Right lobe of liver (tissue), 6 donors: ENCODE measurements around the gene AXIN1. TPM values are rescaled to one million over a fixed set of nuclear protein-coding genes. Genes with fewer than 3 reads are reported as not detected.

Experiments used
- ATAC-seq, 4 donors: fragments of 200-7000 bp; cut with Tn5 transposase; one replicate each; pipeline ENCODE4 v1.9.1; 2020; ENCODE audit warnings: mild to moderate bottlenecking in 4 of 4, moderate library complexity in 4 of 4
- DNase-seq, 3 donors: peaks; one replicate each; pipeline ENCODE4 v3.0.0-alpha.2; 2020
- H3K27ac ChIP-seq, 3 donors: fragments of 200-600 bp; one replicate each; pipeline ENCODE4 v1.8.0; 2022
- H3K27me3 ChIP-seq, 2 donors: fragments of 200-600 bp; one replicate each; pipeline ENCODE4 v1.8.0; 2022
- H3K36me3 ChIP-seq, 4 donors: fragments of 200-600 bp; sonication (generic) in 1 of 4; one replicate each; pipeline versions ENCODE4 v1.5.1 to v1.8.0; 2017 to 2022; ENCODE audit warnings: control low read depth in 1 of 4
- H3K4me1 ChIP-seq, 4 donors: fragments of 200-600 bp; sonication (generic) in 1 of 4; one replicate each; pipeline versions ENCODE4 v1.5.1 to v1.8.0; 2017 to 2022; ENCODE audit warnings: control low read depth in 1 of 4
- H3K4me3 ChIP-seq, 3 donors: fragments of 200-600 bp; one replicate each; pipeline ENCODE4 v1.8.0; 2022
- H3K9me3 ChIP-seq, 4 donors: fragments of 200-600 bp; sonication (generic) in 1 of 4; one replicate each; pipeline versions ENCODE4 v1.5.1 to v1.8.0; 2017 to 2022; ENCODE audit warnings: control low read depth in 1 of 4
- POLR2A ChIP-seq: fragments of 450-650 bp; IDR thresholded peaks from one replicate; pipeline ENCODE4 v1.6.1; 2017; ENCODE audit warnings: antibody characterized with exemption, mild to moderate bottlenecking
- WGBS: methylation state at CpG from one replicate; pipeline ENCODE4 v1.1.6; 2018; ENCODE audit warnings: low coverage, low lambda C conversion rate; ENCODE audit not compliant: insufficient coverage; ENCODE audit errors: missing lambda C conversion rate; 5-methylcytosine and 5-hydroxymethylcytosine counted together
- intact Hi-C, 2 donors: fragments of 100-400 bp; cut with DNase I; formaldehyde crosslinking; loops; one replicate each; pipeline versions ENCODE4 v1.11.2 to v1.14.1; 2022
- total RNA-seq, 6 experiments: library from RNA; depleted of rRNA in 2 of 6; stranded (reverse); fragments of >200 nt in 2 of 6; fragmentation: NEBNext Ultra II Directional in 3 of 6; extraction: Animal tissue kit (Norgen Biotek cat#: 25700) in 3 of 6; gene quantifications; one replicate each; pipeline versions ENCODE4 v1.1.0 to v1.2.4, GENCODE V29; 2016 to 2023
- TF ChIP-seq, protein P1 (sequence below), 4 donors: fragments of 200-600 bp in 3 of 4; fragments of 450-650 bp in 1 of 4; IDR thresholded peaks; one replicate each; pipeline versions ENCODE4 v1.5.1 to v1.8.0; 2016 to 2022; ENCODE audit warnings: antibody characterized with exemption in 4 of 4, mild to moderate bottlenecking in 2 of 4
- donor health status: DM: no; HTN: yes; CAD: no.
- donor health status: DM: no; HTN: no; CAD: no.
- donor health status: DM: no; HTN: no; CAD: no.
- donor health status: DM: no; HTN: yes; CAD: no.
- donor health status: DM: no; HTN: yes; CAD: no.

Gene AXIN1
- total RNA-seq, 6 experiments from 2014 or later: 5.5 to 17.4 (median 9.4) TPM

DNA sequence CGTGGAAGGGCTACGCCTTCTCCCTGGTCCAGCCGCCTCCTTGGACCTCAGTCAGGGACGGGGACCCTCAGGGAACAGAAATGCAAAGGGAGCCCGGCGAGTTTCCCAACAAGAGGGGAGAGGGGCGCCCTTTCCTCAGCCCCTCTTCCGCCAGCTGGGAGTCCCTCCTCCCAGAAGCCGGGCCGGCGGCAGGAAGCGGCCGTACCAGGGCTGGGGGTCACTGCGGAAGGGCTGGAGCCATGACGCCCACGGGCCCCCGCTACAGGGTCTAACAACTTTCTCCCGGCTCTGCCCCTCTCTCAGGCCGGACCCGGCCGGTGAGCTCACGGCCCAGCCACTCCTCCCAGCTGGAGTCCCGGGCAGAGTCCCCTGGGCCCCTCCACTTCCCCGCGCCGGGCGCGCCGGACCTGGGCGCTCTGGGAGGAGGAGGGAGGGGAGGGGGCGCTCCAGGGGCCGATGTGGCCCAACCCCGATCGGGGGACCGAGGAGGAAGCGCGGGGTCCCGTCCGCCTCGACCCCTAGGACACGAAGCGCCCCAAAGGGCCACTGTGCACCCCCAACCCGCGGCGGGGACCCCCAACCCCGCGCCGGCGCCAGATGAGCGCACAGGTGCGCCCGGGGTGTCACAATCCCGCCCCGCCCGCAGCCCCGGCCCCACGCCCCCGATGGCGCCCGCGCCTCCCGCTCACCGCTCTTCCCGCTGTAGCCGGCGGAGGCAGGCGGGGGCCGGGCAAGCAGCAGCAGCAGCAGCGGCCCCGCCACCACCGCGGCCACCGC lies 28.7 kb upstream of the AXIN1 start:
- intact Hi-C loops: loop anchor here in 1 of 2 donors (10.0 kb wide), 1 partner anchor 114 kb away; no protein-coding TSS in a partner anchor
- H3K4me1 ChIP-seq: peaks cover 0 to 5% (median 0%) of the 10 kb centered on the region in 4 donors
- peak; percentile 33 to 48 (median 36) for ATAC-seq
- H3K9me3 ChIP-seq: no peaks in the 10 kb centered on the region
- peak overlapping the region; percentile 75 to 94 (median 93) for H3K4me3 ChIP-seq
- H3K27me3 ChIP-seq: no peaks in the 10 kb centered on the region
- H3K36me3 ChIP-seq: no peaks in the 10 kb centered on the region
- no peak for TF ChIP-seq POLR2A
- TF ChIP-seq, protein P1, sequence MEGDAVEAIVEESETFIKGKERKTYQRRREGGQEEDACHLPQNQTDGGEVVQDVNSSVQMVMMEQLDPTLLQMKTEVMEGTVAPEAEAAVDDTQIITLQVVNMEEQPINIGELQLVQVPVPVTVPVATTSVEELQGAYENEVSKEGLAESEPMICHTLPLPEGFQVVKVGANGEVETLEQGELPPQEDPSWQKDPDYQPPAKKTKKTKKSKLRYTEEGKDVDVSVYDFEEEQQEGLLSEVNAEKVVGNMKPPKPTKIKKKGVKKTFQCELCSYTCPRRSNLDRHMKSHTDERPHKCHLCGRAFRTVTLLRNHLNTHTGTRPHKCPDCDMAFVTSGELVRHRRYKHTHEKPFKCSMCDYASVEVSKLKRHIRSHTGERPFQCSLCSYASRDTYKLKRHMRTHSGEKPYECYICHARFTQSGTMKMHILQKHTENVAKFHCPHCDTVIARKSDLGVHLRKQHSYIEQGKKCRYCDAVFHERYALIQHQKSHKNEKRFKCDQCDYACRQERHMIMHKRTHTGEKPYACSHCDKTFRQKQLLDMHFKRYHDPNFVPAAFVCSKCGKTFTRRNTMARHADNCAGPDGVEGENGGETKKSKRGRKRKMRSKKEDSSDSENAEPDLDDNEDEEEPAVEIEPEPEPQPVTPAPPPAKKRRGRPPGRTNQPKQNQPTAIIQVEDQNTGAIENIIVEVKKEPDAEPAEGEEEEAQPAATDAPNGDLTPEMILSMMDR (IDR thresholded peaks at IDR 0.05): no peak
- peak in 2 of 3 donors; percentile 61 to 64 for DNase-seq
- peak overlapping the region in 2 of 3 donors; percentile 37 to 57 for H3K27ac ChIP-seq
- WGBS: 0% methylated on average over 7 of the region's 73 CpGs

DNA sequence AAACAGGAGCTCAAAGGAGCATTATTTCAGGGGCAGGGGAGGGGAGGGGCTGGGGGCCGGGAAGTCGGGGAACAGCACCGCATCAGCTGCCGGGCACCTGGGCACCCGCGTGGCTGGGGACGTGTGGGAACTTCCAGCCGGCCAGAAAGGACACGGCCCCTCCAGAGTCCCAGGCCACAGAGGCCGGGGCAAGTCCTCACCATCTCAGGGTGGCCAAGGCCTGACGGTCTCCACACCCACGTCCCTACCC lies 28.2 kb upstream of the AXIN1 start:
- Histone ChIP-seq H3K36me3 (no peaks in the 10 kb centered on the region), H3K27ac (peak overlapping the region in 1 of 3 donors; percentile 57), H3K9me3 (no peaks in the 10 kb centered on the region), H3K4me1 (peaks cover 0 to 5% (median 0%) of the 10 kb centered on the region in 4 donors), H3K27me3 (no peaks in the 10 kb centered on the region), H3K4me3 (peak overlapping the region; percentile 75 to 94 (median 93))
- intact Hi-C loops: loop anchor here in 1 of 2 donors (10.0 kb wide), 1 partner anchor 114 kb away; no protein-coding TSS in a partner anchor
- WGBS: no CpG with 5 or more reads among the region's 12 CpGs
- DNase-seq: no peak
- TF ChIP-seq, protein P1 (IDR thresholded peaks at IDR 0.05): no peak
- no peak for TF ChIP-seq POLR2A
- ATAC-seq: peak; percentile 5 to 34 (median 24)

DNA sequence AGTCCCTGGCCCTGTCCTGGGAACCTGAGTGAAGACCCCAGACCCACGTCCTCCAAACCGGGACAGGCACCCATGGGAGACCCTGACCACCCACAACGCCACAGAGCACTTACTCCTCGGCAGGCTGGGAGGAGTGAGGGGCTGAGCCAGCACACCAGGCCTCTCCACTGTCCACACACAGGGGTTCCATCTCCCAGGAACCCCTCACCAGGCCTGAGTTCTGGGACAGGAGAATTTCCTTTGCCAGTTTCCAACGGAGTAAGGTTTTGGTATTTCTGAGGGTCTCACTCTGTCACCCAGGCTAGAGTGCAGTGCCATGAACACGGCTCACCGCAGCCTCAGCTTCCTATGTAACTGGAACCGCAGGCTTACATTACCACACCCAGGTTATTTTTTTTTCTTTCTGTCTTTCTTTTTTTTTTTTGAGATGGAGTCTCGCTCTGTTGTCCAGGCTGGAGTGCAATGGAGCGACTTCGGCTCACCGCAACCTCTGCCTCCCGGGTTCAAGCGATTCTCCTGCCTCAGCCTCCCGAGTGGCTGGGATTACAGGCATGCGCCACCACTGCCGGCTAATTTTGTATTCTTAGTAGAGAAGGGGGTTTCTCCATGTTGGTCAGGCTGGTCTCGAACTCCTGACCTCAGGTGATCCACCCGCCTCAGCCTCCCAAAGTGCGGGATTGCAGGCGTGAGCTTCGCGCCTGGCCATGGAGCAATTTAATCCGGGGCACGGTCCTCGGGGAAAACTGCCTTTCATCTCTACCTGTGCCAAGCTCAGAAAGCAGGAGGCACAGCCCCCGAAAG lies 27.6 kb upstream of the AXIN1 start:
- DNase-seq: no peak
- no peak overlapping the region for H3K27ac ChIP-seq

DNA sequence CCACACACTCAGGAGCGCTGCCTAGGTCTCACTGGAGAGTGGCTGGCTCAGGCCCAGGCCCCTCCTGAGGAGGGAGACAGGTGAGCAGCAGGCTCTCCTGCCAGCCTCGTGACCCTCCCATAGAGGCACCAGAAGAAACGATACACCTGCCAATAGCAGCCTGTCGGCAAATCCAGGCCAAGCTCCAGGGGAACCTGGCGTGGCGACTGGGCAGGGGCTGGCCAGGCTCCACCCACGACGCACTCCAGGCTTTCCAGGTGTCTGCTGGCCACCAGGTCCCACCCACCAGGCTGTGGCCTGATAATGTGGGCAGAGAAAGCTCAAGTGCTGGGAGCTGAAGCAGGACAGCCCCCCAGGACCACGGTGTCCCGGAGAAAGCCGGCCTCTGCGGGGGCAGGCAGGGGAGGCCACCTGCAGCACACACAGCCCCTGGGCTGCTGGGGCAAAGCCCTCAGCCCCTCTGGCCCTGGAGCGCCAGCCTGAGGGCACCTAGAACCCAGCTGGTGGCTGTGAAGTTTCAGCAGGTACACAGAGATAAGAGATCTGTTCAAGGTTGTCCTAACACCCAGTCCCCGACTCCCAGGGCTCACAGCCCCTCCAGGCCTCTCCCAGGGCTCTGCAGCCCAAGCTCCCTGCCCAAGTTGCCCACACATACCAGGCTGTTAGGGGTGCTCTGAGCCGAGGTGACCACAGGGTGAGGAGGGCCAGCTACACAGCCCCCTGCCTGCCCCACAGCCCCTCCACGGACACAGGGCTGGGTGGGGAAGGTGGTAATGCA lies 26.8 kb upstream of the AXIN1 start:
- Histone ChIP-seq H3K4me1 (peaks cover 0 to 5% (median 0%) of the 10 kb centered on the region in 4 donors), H3K9me3 (no peaks in the 10 kb centered on the region), H3K36me3 (peaks cover 0 to 6% (median 0%) of the 10 kb centered on the region in 4 donors), H3K4me3 (no peak overlapping the region), H3K27me3 (no peaks in the 10 kb centered on the region), H3K27ac (no peak overlapping the region)
- no peak for TF ChIP-seq POLR2A
- peak in 2 of 3 donors; percentile 49 to 55 for DNase-seq
- intact Hi-C loops: no loop called here
- WGBS: 80% methylated on average over 1 of the region's 16 CpGs
- ATAC-seq: no peak

More for the DNA sequence above, 27.6 kb upstream of the AXIN1 start:
- ATAC-seq: no peak
- Histone ChIP-seq H3K4me3 (peak overlapping the region in 2 of 3 donors; percentile 93 to 94), H3K4me1 (peaks cover 0 to 5% (median 0%) of the 10 kb centered on the region in 4 donors), H3K27me3 (no peaks in the 10 kb centered on the region), H3K9me3 (no peaks in the 10 kb centered on the region), H3K36me3 (no peaks in the 10 kb centered on the region)
- TF ChIP-seq, protein P1 (IDR thresholded peaks at IDR 0.05): no peak
- TF ChIP-seq POLR2A: no peak
- intact Hi-C loops: loop anchor here in 1 of 2 donors (10.0 kb wide), 1 partner anchor 115 kb away; no protein-coding TSS in a partner anchor
- 73% methylated on average over 15 of the region's 27 CpGs for WGBS
